ENCODE data around the gene GIGYF1.

The GIGYF1 gene

GRCh38 chr7:100687261-100687660 lies 6.8 kb downstream of the GIGYF1 start:
- no peak overlapping the region for H3K27ac ChIP-seq (ENCODE audit: low read depth, low read length)
- no peaks in the 10 kb centered on the region for H3K27me3 ChIP-seq (ENCODE audit: control insufficient read depth, insufficient read depth, low read length)
- peaks cover 44% of the 10 kb centered on the region for H3K36me3 ChIP-seq (ENCODE audit: control insufficient read depth, insufficient read depth, low read length)
- H3K9ac ChIP-seq (ENCODE audit: low read length), result no peak overlapping the region
- peaks cover 12% of the 10 kb centered on the region for H3K4me1 ChIP-seq (ENCODE audit: control insufficient read depth, insufficient read depth, low read length)
- H3K4me3 ChIP-seq (ENCODE audit: low read length), result no peak overlapping the region

DNA sequence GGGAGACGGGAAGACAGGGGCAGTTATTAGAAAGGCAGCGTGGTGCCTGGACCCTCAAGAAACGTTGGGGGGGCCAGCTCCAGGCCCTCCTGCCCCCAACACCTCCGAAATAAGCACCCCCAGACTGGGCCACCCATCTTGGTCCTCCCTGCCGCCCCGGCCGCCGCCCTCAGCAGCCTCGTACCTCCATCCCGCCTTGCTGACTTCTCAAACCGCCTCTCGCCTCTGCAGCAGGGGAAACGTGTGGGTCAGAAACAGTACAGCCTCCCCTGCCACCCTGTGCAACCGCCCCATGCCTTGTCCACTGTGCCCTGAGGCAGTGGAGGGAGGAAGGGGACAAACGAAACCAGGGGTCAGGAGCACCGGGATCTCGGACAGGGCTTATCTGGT lies 7.2 kb downstream of the GIGYF1 start:
- Histone ChIP-seq H3K4me3 (ENCODE audit: low read length) (no peak overlapping the region), H3K36me3 (ENCODE audit: control insufficient read depth, insufficient read depth, low read length) (peaks cover 49% of the 10 kb centered on the region), H3K27me3 (ENCODE audit: control insufficient read depth, insufficient read depth, low read length) (no peaks in the 10 kb centered on the region), H3K27ac (ENCODE audit: low read depth, low read length) (no peak overlapping the region), H3K4me1 (ENCODE audit: control insufficient read depth, insufficient read depth, low read length) (peaks cover 7% of the 10 kb centered on the region), H3K9ac (ENCODE audit: low read length) (no peak overlapping the region)

GRCh38 chr7:100686201-100686821 lies 7.7 kb downstream of the GIGYF1 start:
- H3K27ac ChIP-seq (ENCODE audit: low read depth, low read length), result no peak overlapping the region
- peaks cover 53% of the 10 kb centered on the region for H3K36me3 ChIP-seq (ENCODE audit: control insufficient read depth, insufficient read depth, low read length)
- H3K9ac ChIP-seq (ENCODE audit: low read length), result no peak overlapping the region

GRCh38 chr7:100685631-100686145 lies 8.4 kb downstream of the GIGYF1 start:
- Histone ChIP-seq H3K27ac (ENCODE audit: low read depth, low read length) (no peak overlapping the region), H3K9ac (ENCODE audit: low read length) (no peak overlapping the region), H3K36me3 (ENCODE audit: control insufficient read depth, insufficient read depth, low read length) (peaks cover 53% of the 10 kb centered on the region), H3K4me3 (ENCODE audit: low read length) (no peak overlapping the region), H3K27me3 (ENCODE audit: control insufficient read depth, insufficient read depth, low read length) (no peaks in the 10 kb centered on the region), H3K4me1 (ENCODE audit: control insufficient read depth, insufficient read depth, low read length) (no peaks in the 10 kb centered on the region)

More at GRCh38 chr7:100686201-100686821, 7.7 kb downstream of the GIGYF1 start:
- peaks cover 2% of the 10 kb centered on the region for H3K4me1 ChIP-seq (ENCODE audit: control insufficient read depth, insufficient read depth, low read length)
- H3K27me3 ChIP-seq (ENCODE audit: control insufficient read depth, insufficient read depth, low read length), result no peaks in the 10 kb centered on the region
- no peak overlapping the region for H3K4me3 ChIP-seq (ENCODE audit: low read length)

- H3K4me1 ChIP-seq (ENCODE audit: control insufficient read depth, insufficient read depth, low read length), result no peaks in the 10 kb centered on the region
- no peak overlapping the region for H3K27ac ChIP-seq (ENCODE audit: low read depth, low read length)
- peaks cover 53% of the 10 kb centered on the region for H3K36me3 ChIP-seq (ENCODE audit: control insufficient read depth, insufficient read depth, low read length)
- H3K4me3 ChIP-seq (ENCODE audit: low read length), result no peak overlapping the region
- no peak overlapping the region for H3K9ac ChIP-seq (ENCODE audit: low read length)
- H3K27me3 ChIP-seq (ENCODE audit: control insufficient read depth, insufficient read depth, low read length), result no peaks in the 10 kb centered on the region
These were observed 8.9 kb downstream of the GIGYF1 start for GRCh38 chr7:100685049-100685605.

DNA sequence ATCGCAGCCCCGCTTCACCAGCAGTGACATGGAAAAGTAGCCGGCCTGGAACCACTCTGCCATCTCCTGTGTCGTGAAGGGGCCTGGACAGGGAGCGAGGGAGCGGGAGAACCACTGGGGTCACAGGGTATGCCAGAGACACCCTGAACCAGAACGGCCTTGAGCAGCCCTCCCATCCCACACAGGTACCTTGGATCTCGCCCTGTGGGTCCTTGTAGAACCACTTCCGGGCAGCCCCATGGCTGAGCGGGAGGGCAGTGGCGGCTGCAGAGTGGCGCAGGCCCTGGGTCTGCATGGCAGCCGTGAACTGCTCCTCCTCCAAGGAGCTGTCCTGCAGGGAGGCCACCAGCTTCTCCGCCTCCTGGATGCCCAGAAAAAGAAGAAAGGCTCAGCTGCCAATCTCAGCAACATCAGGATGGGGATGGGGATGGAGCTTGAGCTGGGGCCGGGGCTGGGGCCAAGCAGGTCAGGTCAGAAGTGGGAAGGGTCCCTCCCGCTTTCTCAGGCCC lies 9.5 kb downstream of the GIGYF1 start:
- Histone ChIP-seq H3K4me3 (ENCODE audit: low read length) (no peak overlapping the region), H3K36me3 (ENCODE audit: control insufficient read depth, insufficient read depth, low read length) (peaks cover 54% of the 10 kb centered on the region), H3K9ac (ENCODE audit: low read length) (no peak overlapping the region), H3K27me3 (ENCODE audit: control insufficient read depth, insufficient read depth, low read length) (no peaks in the 10 kb centered on the region), H3K4me1 (ENCODE audit: control insufficient read depth, insufficient read depth, low read length) (no peaks in the 10 kb centered on the region), H3K27ac (ENCODE audit: low read depth, low read length) (no peak overlapping the region)

DNA sequence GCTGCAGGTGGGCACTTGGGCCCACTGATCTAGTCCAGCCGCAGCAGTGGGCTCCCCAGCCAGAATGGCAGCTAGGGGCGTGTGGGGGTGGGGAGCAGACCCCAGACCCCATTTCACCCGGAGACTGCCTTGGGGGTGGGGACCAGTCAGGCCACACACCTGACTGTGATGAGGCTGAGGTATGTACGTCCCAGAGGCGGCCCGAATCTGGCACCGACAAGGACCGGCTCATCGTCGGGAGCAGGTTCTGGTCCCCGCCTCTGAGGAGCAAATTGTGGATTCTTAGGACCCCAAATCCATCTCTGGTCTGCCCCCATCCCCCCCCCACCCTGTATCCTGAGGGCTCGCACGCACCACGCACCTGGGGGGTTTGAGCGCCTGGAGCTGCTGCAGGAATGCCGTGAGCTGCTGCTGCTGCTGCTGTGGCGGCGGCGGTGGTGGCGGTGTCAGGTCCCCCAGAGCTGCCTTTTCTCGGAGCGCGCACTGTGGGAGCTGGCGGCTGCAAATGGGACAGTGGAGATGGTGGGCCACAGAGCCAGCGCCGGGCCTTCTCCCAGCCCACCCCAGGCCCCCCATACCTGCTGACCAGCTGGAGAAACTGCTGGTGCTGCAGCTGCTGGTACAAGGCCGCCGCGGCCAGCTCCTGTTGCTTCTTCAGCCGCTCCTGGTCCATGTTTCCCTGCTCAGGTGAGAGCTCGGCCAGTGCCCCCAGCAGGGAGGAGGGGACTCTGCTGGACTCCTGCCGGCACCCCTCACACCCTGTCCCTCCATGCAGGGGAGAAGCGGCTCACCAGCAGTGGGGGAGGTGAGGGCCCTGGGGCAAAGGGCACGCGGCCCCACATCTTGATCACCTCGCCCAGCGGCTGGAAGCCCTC lies 10.2 kb downstream of the GIGYF1 start:
- no peaks in the 10 kb centered on the region for H3K4me1 ChIP-seq (ENCODE audit: control insufficient read depth, insufficient read depth, low read length)
- no peak overlapping the region for H3K9ac ChIP-seq (ENCODE audit: low read length)
- H3K27ac ChIP-seq (ENCODE audit: low read depth, low read length), result no peak overlapping the region
- peaks cover 59% of the 10 kb centered on the region for H3K36me3 ChIP-seq (ENCODE audit: control insufficient read depth, insufficient read depth, low read length)
- no peaks in the 10 kb centered on the region for H3K27me3 ChIP-seq (ENCODE audit: control insufficient read depth, insufficient read depth, low read length)
- no peak overlapping the region for H3K4me3 ChIP-seq (ENCODE audit: low read length)

GRCh38 chr7:100682991-100683658 lies 10.9 kb downstream of the GIGYF1 start:
- peaks cover 61% of the 10 kb centered on the region for H3K36me3 ChIP-seq (ENCODE audit: control insufficient read depth, insufficient read depth, low read length)
- no peak overlapping the region for H3K4me3 ChIP-seq (ENCODE audit: low read length)
- H3K27ac ChIP-seq (ENCODE audit: low read depth, low read length), result no peak overlapping the region
- H3K4me1 ChIP-seq (ENCODE audit: control insufficient read depth, insufficient read depth, low read length), result no peaks in the 10 kb centered on the region
- H3K27me3 ChIP-seq (ENCODE audit: control insufficient read depth, insufficient read depth, low read length), result no peaks in the 10 kb centered on the region
- no peak overlapping the region for H3K9ac ChIP-seq (ENCODE audit: low read length)

DNA sequence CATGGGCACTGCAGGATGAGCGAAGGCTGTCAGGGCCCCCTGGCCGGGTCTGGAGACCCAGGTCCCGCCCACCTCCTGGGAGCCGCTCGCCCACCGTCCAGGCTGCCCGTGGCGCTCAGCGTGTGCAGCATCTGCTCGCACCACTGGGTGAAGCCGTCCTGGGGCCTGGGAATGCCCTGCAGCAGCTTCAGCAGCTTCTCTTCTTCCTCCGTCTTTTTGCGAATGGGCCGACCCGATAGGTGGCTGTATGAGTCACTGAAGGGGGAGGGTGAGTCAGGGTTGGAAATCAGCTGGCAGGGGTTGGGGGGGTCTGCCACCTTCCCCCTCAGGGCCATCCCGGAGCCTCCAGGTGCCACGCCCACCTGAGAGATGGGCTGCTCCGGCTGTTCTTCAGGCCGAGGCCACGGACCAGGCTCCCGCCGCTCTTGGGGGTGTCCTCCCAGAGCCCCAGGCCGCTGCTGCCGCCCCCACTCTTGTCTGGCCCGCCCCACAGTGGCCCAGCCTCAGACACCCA lies 11.8 kb downstream of the GIGYF1 start:
- peaks cover 64% of the 10 kb centered on the region for H3K36me3 ChIP-seq (ENCODE audit: control insufficient read depth, insufficient read depth, low read length)
- H3K27me3 ChIP-seq (ENCODE audit: control insufficient read depth, insufficient read depth, low read length), result no peaks in the 10 kb centered on the region
- no peaks in the 10 kb centered on the region for H3K4me1 ChIP-seq (ENCODE audit: control insufficient read depth, insufficient read depth, low read length)
- H3K27ac ChIP-seq (ENCODE audit: low read depth, low read length), result no peak overlapping the region
- H3K9ac ChIP-seq (ENCODE audit: low read length), result no peak overlapping the region
- H3K4me3 ChIP-seq (ENCODE audit: low read length), result no peak overlapping the region

DNA sequence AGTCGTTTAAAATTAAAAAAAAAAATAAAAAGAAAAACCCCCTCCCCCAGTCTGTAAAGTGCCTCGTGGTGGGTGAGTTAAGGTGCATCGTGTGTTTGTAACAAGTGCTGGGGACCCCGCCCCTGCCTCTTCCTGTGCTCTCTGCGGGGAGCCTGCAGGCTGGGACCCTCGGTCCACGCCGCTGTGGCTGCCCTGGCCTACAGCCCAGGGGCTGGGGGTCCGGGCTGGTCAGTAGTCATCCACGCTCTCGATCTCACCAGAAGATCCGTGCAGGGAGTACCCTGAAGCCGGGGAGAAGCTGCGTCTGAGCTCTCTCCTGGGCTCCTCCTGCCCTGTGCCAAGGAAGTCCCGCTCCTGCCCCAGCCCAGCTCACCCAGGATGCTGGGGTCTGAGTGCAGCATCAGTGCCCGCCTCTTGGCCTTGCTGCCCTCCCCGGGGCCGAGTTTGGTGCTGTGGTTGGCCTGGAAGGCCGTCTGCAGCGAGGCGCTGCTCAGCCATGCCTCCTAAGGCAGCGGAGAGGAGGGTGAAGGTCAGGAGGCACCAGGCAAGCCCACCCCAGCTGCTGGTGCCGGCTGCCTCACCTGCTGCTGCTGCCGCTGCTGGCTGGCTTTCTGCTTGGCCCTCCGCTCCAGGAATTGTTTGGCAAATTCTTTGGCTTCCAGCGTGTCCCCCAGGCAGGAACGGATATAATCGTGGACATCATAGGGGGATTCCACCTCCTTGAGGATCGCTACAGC lies 12.4 kb downstream of the GIGYF1 start:
- H3K36me3 ChIP-seq (ENCODE audit: control insufficient read depth, insufficient read depth, low read length), result peaks cover 65% of the 10 kb centered on the region
- H3K9ac ChIP-seq (ENCODE audit: low read length), result no peak overlapping the region
- H3K4me1 ChIP-seq (ENCODE audit: control insufficient read depth, insufficient read depth, low read length), result no peaks in the 10 kb centered on the region
- no peak overlapping the region for H3K4me3 ChIP-seq (ENCODE audit: low read length)
- H3K27me3 ChIP-seq (ENCODE audit: control insufficient read depth, insufficient read depth, low read length), result no peaks in the 10 kb centered on the region
- H3K27ac ChIP-seq (ENCODE audit: low read depth, low read length), result no peak overlapping the region

DNA sequence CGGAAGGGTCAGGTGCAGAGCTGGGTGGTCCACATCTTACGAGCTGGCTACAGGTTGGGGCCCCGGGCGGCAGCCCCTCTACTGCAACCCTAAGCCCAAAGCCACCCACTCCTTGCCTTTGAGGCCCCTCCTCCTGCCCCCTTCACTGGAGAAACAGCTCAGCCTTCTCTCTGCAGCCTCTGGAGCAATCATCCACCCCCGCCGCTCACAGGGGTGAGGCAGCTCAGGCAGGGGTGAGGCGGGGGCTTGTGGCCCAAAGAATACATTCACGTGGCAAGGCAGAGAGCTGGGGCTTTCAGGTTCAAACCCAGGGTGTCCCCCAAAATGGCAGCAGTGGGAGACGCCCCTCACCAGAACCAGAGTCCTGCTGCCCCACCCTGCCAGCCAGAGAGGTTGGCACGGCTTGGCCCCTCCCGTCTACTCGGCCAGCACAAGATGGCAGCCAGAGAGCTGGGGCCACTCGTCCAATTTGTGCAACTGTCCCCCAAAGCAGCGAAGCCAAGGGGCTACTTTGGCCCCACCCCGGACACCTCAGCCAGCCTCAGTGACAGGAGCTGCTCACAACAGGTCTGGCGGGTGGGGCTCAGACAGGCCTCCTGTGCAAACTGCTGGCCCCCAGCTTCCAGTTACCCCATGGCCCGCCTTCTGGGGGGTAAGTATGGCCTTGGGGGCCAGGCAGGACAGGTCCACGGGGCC lies 13.3 kb downstream of the GIGYF1 start:
- Histone ChIP-seq H3K36me3 (ENCODE audit: control insufficient read depth, insufficient read depth, low read length) (peaks cover 60% of the 10 kb centered on the region), H3K27me3 (ENCODE audit: control insufficient read depth, insufficient read depth, low read length) (no peaks in the 10 kb centered on the region), H3K27ac (ENCODE audit: low read depth, low read length) (peak overlapping the region; percentile 13), H3K4me3 (ENCODE audit: low read length) (no peak overlapping the region), H3K4me1 (ENCODE audit: control insufficient read depth, insufficient read depth, low read length) (peaks cover 4% of the 10 kb centered on the region), H3K9ac (ENCODE audit: low read length) (no peak overlapping the region)
